CD4-positive, alpha-beta T cell treated with Interleukin-12 subunit alpha and Interleukin-12 subunit beta, for 1 hour (primary cell): ENCODE results near the gene OR2V2.
"Not testable (repeated sequence)": the region's sequence is repeated elsewhere in the genome, so short reads cannot be mapped to it uniquely, and the experiment has no call there.

Source experiments
- DNase-seq: peaks from one replicate; pipeline ENCODE4 v3.0.0-alpha.2; 2020

OR2V2 gene

DNA sequence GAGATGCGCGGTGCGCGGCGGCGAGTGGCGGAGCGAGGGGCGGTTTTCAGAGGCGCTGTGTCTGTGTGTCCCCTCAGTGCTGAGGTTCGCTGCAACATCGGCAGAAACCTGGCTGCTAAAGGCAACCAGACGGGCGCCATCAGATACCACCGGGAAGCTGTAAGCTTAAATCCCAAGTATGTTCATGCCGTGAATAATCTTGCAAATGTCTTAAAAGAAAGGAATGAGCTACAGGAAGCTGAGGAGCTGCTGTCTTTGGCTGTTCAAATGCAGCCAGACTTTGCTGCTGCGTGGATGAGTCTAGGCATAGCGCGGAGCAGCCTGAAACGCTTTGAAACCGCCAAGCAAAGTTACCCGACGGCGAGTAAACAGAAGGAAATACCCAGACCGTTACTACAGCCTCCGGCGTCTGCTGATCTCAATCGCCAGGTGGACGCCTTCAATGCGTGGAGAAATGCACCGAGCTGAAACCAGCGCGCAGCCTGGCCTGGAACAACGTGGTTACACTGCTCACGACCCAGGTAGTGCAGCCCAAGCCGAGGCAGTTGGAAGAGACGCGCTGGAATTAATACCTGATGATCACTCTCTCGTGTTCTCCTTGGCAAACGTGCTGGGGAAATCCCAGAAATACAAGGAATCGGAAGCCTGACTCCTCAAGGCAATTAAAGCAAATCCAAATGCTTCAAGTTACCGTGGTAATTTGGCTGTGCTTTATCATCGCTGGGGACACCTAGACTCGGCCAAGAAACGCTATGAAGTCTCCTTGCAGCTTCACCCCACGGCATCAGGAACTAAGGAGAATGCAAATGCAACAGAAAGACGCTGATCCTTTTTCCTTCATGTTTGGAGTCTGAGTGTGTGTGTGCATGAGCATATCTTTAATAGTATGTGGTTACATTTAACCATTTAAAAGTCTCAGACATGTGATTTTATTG, 32.3 kb upstream of the OR2V2 start:
- no peak for DNase-seq

DNA sequence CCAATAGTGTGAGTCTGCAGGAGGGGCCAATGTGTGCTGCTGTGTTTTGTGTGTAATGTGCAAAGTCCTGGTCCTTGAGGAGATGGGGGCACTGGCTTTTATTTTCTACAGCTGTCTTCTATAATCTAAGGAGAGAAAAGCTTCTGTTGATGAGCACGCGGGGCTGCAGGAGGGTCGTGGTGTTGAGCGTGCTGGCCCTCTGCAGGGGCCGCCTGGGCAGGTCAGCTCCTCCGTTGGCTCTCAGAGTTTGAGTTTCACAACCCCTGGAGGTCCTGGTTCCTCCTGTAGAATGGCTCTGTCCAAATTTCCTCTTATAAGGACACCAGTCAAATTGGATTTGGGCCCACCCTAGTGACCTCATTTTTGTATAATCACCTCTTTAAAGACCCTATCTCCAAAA, 29.0 kb upstream of the OR2V2 start:
- no peak for DNase-seq

DNA sequence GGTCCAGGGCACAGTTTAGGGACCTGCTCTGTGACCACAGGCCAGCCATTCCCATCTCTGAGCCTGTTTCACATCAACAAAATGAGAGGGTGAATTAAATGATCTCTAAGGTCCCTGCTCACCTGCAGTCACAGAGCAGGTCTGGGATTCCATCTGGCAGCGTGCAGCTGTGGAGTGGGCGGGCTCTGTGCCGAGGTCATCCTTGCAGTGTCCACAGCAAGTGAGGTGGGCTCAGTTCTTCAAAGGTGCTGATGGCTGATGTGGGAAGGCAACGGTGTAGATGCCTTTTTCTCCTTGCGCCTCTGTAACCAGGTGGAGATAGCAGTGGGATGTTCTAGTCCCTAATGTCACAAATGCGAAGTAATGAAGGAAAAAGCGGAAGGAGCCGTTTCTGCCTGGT, 28.3 kb upstream of the OR2V2 start:
- no peak for DNase-seq

DNA sequence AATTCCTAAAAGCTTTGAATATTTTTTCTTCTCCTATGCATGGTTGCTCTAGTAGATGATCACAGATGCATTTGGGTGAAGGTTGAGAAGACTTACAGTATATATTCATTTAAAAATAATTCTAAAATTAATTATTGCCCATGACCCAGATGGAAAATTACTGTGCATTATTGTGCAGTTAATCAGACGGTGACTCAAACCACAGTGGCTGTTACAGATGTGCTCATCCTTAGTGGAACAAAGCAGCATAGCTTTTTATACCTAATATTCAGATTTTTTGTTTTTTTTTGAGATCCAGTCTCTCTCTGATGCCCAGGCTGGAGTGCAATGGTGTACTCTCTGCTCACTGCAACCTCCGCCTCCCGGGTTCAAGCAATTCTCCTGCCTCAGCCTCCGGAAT, 27.1 kb upstream of the OR2V2 start:
- DNase-seq, result no peak

DNA sequence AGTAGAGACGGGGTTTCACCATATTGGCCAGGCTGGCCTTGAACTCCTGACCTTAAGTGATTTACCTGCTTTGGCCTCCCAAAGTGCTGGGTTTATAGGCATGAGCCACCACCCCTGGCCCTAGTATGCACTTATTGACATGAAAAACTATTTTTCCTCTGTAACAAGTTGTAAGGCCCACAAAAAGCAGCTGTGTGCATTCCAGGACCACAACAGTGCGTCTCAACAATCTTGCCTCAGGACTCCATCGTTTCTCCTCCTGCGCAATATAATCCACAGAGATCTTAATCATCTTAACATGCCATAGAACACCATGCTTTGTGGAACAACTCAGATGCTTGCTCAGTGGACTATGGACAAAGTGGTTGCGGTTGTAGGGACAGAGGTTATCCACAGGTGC, 26.6 kb upstream of the OR2V2 start:
- DNase-seq, result no peak

DNA sequence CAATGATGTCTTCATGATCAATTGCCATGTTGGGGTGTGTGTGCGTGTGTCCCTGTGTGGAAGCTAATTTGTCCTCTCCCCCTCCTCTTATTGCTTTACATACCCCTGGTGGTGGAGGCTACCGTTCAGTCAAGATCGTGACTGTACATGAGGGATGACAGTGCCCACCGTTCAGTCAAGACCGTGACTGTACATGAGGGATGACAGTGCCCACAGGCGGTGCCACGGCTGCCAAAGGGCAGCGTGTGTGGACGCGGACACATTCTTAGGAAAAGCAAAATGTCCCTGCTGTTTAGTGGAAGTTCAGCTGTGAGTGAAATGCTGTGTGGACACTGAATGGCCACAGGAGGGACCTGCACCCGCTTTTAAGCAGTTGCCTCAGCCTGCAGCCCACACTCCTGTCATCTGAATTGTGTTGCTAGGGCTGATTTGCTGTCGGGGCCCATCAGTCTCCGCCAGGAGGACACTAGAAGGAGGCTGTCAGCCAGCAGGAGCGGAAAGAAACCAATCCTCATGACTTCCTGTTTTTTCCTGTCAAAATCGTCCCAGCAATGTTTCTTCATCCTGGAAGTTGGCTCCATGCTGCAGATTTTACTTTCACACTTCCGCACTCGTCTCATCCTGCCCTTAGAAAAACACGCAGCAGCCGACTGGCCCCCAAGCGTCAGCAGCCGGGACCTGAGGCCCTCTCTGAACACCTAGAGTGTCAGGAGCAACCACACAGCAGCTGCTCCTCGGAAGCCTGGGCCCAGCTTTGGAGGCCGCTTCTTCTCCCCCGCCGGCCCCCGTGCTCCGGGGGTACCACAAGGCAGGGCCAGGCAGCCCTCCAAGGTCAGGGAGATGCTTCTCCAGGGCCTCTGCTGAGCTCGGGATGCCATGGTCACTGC, 25.5 kb upstream of the OR2V2 start:
- no peak for DNase-seq

DNA sequence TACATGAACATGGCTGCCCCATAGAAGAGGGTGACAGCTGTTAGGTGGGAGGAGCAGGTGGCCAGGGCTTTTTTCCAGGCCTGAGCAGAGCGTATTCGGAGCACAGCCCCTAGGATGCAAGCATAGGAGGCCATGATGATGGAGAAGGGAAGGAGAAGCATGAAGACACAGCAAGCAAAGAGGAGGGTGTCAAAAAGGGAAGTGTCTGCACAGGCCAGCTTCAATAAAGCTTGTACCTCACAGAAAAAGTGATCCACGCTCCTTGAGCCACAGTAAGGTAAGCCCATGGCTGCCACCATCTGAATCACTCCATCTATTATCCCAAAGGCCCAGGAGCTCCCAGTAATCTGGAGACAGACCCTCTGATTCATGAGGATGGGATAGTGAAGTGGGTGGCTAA, 22.9 kb upstream of the OR2V2 start:
- no peak for DNase-seq

DNA sequence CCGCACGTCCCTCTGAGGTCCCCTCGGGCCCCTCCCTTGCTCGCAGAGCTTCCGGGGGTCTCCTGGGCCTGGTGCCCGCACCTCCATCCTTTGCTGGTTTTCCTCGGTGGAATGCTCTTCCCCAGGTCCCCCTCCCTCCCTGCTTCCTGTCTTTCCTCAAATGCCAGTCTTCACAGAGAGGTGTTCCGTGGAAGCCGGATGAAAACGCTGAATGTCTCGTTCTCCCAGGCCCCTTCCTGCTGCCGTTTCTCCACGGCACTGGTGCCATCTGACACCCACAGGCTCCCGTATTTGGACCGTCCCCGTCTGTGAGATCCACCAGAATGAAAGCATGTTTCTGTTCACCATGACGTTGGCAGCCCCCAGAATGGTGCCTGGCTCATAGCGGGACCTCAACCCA, 20.5 kb upstream of the OR2V2 start:
- no peak for DNase-seq

DNA sequence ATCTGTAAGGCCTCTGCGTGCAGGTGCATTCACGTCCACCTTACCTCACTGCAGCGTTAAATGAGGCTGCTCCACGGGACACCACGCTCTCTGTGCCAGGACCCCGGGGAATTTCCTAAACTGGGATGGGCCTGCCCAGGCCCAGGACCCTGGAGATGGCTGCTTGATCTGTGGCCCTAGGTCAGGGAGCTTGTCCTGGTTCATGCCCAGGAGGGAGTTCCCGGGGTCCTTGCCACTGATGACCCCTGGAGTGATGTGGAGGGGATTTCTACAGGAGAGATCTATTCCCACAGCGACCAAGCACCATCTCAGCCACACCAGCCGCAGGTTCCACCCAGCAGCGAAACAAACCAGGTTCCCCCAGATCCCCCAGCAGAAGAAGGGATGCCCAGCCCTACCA, 19.9 kb upstream of the OR2V2 start:
- DNase-seq, result no peak

DNA sequence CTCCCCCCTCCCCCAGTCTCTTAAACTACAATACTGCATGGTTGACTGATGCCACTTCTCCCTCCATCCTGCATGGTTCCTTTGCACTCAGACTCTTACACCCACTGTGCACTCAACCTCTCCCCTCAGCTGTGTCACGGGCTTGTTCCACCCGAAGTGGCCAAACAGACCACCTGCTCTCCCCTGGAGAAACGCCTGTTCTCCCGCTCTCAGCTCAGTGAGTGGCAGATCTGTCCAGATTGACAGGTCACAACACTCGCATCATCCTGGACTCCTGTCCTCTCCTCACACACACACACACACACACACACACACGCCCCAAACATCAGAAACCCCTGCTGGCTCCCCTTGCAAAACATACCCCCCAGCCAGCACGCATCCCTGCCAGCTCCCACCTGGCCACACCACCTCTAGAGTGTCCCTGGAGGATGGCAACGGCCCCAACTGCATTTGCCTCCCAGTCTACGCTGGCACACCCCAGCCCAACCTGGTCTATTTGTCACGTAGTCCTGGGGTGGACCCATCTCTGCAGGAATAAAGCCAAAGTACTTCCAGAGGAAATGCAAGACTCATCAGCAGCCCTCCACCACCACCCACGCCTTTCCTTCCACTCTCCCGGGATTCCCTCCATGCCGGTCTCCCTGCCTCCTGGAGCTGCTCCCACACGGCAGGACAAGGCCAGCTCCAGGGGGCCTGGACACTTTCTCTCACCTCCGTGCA, 19.3 kb upstream of the OR2V2 start:
- DNase-seq, result no peak

DNA sequence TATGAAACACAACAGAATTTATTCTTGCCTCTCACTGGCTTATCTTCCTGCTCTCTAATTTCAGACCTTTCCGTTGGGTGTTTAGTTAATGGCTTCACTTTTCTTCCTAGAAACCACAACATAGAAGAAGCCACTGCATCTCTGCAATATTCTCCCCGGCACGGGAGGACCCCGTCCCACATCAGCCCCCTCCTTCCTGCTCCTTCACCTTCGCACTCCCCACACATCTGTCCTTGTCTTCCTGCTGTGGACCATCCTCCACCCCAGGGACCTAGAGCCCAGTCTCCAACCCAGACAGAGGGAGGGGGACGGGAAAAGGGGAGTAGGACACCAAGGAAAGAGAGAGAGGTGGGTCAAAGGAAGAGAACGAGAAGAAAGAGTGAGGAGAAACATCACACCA, 17.8 kb upstream of the OR2V2 start:
- DNase-seq, result no peak

DNA sequence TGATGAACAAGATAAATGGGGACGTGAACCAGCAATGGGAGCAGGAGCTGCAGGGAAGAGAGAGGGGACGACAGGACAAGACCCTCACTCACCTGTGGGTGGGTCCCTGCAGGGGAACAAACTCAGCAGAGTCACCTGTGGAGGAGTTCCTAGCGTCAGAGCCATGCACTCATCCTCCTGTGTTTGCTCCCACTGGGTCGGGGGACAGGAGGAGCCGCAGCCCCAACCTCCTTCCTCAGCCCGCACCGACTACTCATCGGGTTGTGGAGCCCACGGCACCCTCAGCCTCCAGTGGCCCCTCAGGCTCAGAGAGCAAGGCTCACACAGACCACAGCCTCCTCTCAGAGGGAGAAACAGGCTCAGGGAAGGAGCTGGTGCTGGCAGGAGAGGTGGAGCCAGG, 17.3 kb upstream of the OR2V2 start:
- not testable (repeated sequence) for DNase-seq

DNA sequence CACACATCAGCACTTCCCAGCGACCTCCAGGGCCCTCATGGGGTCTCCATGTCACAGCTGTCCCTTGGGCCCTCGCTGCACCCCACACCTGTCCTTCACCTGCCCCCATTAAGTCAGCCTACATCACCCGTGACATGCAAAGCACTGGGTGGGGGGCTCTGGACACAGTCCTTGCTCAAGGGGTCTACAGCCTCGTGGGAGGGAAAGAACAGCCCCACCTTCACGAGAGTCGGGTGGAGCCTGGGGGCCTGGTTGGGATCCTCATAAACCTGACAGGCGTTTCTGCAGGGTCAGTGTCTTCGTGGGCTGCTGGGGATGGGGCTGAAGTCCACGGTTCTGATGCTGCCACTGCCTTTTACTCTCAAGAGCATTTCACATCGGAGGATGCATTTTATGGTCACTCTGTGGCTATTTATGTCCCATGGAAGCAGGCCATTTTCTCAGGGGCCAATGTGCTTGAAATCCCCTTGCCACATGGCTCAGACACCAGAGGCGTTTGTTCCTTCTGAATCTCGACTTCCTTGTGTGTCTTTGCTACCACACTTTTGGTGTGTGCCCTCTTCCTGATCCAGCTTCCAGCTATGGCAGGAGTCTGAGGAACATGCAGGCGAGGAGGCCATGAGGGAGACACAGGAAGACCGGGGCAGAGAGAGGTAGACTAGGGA, 16.4 kb upstream of the OR2V2 start, which contains the start of gene OR2V1:
Gene OR2V1 (minus strand): TSS at position 338 of the 665 bp plus-strand sequence. CDS start 5,865 bp downstream, outside the sequence.
- DNase-seq, result no peak

DNA sequence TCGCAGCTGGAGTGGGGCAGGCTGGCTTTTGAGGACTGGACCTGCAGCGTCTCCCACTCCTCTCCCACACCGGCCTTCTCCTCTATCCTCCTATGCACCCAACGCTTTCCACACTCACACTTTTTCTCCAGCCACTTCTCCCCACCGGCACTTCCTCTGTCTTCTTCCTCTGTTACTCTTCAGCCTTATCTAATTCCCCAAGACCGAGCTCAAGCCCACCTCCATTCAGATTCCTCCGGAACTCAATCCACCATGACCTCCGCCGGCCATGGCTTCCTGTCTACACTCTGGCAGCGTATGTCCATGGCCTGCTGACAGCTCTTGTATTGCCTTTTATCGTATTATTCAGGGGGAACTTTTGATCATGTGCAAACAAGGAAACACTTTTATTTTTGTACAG, 15.9 kb upstream of the OR2V2 start:
- no peak for DNase-seq

DNA sequence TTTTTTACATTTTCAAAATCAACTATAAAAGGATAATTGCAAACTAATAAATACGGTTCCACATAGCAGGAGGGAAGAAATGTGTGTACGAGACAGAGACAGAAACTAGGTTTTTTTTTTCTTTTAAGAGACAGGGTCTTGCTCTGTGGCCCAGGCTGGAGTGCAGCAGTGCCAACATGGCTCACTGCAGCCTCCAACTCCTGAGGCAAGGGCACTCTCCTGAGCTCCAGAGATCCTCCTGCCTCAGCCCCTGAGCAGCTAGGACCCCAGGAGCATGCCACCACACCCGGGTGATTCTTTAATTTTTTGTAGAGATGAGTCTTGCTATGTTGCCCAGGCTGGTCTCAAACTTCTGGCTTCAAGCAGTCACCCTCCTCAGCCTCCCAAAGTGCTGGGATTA, 14.3 kb upstream of the OR2V2 start:
- no peak for DNase-seq

DNA sequence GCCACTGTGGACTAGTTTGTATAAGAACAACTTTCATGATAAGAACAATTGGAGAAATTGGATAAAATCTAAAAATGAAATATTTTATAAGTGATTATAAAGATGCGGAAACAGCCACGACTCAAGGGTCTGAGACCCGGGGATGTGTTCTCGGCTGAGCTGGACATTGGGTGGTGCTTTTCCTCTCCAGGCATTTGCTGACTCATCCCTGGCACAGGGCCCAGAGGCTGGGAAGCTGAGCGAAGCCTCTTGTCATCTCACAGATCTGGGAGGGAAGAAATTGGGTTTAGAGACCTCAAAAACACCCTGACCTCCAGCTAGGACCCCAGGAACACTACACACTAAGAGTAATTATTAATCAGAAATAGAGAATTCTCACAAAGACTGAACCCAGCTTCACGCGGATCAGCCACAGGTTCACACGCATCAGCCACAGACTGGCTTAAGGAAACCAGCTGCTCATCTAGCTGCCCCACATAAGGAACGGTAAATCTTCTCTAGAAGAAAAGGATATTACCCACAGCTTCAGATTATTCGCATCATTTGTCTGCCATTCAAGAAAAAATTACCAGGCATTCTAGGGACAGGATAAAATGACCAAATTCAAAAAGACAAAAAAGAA, 13.7 kb upstream of the OR2V2 start:
- no peak for DNase-seq

DNA sequence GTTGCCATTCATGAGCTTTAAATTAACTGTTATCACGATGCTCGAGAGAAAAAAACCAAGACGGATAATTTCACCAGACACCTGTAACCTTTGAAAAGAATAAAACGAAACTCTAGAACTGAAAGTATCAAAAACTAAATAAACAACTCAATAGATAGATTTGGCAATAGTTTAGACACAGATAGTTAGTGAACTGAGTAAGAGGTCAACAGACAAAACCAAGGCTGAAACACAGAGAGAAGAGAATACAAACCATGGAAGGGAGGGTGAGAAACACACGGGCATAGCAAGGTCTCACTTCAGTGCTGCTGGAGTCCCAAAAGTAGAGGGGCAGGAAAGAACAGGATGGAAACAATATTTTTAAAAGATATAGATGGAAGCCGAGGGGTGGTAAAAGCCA, 13.1 kb upstream of the OR2V2 start:
- DNase-seq, result no peak

DNA sequence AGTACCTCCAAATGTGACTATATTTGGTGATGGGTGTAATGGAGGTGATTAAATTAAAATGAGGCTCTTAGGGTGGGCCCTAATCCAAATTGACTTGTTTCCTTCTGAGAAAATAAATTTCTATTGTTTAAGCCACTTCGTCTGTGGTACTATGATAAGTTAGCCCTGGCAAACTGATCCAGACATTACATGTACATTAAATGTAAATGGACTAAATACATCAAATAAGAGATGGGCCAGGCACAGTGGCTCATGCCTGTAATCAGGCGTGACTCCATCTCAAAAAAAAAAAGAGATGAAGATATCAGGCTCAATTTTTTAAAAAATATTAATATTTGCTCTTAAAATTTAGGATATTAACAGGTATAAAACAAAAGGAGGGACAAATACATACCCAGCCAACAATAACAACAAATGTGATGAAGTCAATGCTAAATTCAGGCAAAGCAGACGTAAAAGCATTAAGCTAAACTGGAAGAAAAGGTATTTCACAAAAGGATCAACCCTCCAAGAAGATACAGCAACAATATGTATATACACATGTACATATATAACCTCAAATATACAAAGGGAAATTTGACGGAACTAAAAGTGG, 10.9 kb upstream of the OR2V2 start:
- DNase-seq, result no peak

DNA sequence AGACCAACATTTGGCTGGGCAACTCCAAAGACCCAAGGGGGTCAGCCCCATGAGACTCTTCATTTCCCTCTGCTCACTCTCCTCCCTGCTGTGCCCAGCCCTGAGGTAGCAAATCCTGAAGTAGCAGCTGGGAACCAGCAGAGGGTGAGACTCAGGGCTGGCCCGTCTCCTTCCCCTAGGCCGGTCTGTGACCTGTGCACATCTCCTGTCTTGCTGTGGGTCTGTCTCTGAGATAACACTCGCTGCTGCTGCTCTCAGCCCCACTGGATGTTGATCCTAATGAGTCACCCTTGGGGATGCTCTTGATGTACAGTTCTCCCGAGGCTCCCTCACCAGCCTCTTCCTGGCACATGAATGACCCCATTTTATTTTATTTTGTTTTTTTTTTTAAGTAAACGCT, 9.1 kb upstream of the OR2V2 start:
- DNase-seq, result no peak

DNA sequence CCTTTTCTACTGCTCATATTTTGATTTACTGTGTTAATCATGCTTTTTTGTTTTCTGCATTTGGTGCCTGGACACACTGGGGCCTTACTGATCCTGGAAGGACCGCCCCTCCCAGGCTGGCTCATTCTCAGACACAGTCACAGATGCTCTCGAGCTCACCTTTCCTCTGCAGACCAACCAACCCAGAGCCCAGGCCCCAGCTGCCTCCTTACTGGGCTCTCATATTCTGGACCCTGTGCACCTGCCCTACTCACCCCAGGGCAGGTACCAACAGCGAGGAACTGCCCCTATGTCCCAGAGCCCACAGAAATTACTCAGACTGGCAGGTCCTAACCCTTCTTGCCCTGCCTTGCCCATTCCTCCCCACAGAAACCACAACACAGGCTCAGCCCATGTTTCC, 6.6 kb upstream of the OR2V2 start:
- DNase-seq, result no peak

DNA sequence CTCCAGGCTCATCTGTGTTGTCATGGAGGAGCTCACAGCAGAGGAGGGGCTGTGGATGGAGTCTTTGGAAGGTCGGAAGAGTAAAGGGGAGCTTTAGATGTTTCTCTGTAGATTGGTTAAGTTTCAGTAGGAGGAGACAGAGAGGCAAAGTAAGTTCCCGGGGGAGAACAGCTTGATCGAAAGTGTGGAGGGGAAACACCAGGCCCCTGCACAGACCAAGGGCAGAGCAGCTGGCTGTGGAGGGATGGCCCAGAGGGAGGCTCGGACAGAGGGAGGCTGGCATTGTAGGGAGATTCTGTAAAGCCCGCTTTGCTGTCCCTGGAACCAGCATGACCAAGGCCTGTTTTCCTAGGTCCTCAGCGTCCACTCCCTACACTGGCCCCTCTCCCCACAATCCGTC, 5.3 kb upstream of the OR2V2 start:
- DNase-seq, result no peak

DNA sequence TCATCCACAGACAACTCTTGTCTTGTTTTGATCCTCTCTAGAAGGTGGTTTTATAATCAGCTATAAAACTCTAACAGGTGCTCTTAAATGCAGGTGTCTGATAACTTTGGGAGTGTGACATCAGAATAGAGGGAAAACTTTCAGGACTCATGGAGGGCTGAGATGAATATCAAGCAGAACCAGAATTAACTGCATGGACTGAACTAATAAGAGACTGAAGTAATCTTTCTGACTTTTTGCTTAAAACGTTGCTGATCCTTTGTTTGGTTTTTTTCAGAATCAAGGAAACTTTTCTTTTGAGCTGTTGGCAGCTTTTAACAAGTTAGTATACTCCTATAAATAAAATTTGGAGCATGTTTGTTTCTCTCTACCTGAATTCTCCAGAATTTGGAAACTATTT, 2.3 kb upstream of the OR2V2 start:
- DNase-seq, result no peak
